ENCODE results near the gene PRKCH.

DNA sequence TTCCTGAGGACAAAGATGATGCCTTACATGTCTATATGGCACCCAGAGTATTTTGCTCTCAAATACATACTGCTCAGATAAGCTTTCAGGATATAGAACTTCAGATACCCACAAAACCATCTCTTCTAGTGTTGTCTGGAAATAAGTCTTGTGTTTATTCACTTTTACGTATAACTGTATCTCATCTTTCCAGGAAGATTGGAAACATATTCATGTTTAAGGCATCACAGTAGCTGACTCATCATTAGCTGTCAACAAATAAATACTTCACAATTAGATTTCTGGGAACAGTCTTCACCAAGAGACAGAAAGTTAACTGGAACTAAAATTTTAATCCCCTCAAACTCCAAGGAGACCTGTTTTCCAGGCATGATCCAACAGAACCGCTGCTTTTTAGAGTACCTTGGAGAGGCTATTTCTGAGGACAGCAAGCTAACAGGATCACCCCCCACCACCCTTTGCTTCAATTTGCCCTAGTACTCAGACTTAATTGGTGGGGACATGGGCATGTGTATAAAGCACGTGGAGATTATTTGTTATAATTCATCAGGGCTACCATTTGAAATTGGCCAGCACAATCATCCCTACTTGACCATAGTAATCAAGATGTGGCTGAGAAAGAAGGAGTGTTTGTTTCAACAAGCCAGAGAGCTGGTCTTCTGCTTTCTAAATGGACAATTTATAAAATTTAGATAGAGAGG is 244.6 kb downstream of the PRKCH start:
- TF ChIP-seq POLR2A (IDR thresholded peaks at IDR 0.05) (no peak), EP300 (IDR thresholded peaks at IDR 0.05) (no peak)
- TF ChIP-seq, protein P1, sequence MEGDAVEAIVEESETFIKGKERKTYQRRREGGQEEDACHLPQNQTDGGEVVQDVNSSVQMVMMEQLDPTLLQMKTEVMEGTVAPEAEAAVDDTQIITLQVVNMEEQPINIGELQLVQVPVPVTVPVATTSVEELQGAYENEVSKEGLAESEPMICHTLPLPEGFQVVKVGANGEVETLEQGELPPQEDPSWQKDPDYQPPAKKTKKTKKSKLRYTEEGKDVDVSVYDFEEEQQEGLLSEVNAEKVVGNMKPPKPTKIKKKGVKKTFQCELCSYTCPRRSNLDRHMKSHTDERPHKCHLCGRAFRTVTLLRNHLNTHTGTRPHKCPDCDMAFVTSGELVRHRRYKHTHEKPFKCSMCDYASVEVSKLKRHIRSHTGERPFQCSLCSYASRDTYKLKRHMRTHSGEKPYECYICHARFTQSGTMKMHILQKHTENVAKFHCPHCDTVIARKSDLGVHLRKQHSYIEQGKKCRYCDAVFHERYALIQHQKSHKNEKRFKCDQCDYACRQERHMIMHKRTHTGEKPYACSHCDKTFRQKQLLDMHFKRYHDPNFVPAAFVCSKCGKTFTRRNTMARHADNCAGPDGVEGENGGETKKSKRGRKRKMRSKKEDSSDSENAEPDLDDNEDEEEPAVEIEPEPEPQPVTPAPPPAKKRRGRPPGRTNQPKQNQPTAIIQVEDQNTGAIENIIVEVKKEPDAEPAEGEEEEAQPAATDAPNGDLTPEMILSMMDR (IDR thresholded peaks at IDR 0.05), result no peak
